Epithelial cell of esophagus (primary cell): Measurements from ENCODE around the gene KICS2.
"Not testable (repeated sequence)": the region's sequence is repeated elsewhere in the genome, so short reads cannot be mapped to it uniquely, and the experiment has no call there.

ENCODE experiments used
- DNase-seq: peaks from one replicate; pipeline ENCODE4 v3.0.0; 2010; ENCODE audit warnings: low read depth
- H3K4me3 ChIP-seq: 2 replicates; pipeline ENCODE4 v1.5.1; 2011; ENCODE audit warnings: mild to moderate bottlenecking, low read length, control low read depth
- TF ChIP-seq, protein P1 (sequence below): IDR thresholded peaks from 2 replicates; pipeline ENCODE4 v1.5.1; 2011; ENCODE audit warnings: low read depth, mild to moderate bottlenecking, low read length, control low read depth, inconsistent platforms; ENCODE audit not compliant: insufficient read depth; ENCODE audit errors: missing control alignments

The KICS2 gene

DNA sequence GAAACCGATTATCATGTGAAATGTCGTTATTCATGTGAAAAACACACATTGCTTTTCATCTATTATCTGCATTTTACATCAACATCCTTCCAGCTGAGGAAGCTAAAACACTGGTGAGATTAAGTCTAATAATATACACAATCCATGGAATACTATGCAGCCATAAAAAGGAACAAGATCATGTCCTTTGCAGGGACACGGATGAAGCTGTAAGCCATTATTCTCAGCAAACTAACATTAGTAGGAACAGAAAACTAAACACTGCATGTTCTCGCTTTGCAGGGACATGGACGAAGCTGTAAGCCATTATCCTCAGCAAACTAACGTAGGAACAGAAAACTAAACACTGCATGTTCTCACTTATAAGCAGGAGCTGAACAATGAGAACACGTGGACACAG lies 18.3 kb downstream of the KICS2 start:
- TF ChIP-seq, protein P1, sequence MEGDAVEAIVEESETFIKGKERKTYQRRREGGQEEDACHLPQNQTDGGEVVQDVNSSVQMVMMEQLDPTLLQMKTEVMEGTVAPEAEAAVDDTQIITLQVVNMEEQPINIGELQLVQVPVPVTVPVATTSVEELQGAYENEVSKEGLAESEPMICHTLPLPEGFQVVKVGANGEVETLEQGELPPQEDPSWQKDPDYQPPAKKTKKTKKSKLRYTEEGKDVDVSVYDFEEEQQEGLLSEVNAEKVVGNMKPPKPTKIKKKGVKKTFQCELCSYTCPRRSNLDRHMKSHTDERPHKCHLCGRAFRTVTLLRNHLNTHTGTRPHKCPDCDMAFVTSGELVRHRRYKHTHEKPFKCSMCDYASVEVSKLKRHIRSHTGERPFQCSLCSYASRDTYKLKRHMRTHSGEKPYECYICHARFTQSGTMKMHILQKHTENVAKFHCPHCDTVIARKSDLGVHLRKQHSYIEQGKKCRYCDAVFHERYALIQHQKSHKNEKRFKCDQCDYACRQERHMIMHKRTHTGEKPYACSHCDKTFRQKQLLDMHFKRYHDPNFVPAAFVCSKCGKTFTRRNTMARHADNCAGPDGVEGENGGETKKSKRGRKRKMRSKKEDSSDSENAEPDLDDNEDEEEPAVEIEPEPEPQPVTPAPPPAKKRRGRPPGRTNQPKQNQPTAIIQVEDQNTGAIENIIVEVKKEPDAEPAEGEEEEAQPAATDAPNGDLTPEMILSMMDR: no peak
- no peak for DNase-seq
- no peak overlapping the region for H3K4me3 ChIP-seq

DNA sequence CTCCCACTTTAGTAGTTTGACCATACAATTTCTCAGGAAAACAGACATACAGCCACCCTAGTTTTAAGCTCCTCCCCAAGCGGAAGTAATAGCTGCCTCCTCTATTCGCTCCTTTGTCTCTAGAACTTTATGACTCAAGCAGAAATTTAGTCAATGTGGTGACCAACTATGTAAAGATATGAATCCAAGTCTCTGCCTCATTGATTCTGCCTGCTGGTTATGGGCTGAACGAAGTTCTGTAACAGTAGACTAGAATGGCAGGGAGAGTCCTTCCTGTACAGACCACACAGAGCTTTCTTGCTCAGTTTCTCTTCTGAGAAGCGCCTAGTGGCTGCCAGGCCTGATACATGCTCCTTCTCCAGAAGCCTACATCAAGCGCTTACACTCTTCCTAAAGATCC lies 19.1 kb downstream of the KICS2 start:
- TF ChIP-seq, protein P1: no peak
- H3K4me3 ChIP-seq: no peak overlapping the region
- DNase-seq: no peak

DNA sequence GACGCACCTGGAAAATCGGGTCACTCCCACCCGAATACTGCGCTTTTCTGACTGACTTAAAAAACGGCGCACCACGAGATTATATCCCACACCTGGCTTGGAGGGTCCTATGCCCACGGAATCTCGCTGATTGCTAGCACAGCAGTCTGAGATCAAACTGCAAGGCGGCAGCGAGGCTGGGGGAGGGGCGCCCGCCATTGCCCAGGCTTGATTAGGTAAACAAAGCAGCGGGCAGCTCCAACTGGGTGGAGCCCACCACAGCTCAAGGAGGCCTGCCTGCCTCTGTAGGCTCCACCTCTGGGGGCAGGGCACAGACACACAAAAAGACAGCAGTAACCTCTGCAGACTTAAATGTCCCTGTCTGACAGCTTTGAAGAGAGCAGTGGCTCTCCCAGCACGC lies 26.3 kb downstream of the KICS2 start:
- not testable (repeated sequence) for DNase-seq, H3K4me3 ChIP-seq

DNA sequence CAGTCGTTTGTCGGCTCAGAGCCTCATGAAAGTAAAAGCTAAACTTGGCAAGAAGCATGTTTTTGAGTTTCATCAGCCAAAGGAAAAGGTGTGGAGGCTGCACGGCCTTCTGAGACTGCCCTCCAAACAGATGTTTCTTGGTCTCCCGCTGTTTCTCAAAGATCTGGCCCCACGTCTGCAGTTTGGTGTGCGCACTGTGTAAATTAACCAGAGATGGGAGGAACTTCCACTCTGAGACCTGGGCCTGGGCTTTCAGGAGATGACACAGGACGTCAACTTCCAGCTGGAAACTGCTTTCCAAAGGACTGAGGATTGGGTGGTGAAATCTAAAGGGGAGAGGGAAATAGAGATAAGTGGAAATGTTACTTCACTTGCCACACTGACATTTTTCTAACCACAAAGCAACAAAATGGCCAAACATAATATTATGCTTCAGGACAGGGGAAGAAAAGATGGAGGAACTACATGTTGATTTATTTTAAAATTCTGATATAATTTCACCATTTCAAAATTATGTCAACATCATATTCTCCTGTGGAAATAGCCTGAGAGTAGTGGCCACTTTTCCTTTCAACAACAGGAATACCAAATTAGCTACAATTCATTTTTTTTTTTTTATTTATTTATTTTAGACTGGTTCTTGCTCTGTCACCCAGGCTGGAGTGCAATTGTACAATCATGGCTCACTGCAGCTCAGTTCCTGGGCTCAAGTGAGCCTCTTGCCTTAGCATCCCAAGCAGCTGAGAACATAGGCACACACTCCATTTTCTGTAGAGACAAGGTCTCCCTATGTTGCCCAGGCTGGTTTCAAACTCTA lies 27.6 kb downstream of the KICS2 start:
- no peak overlapping the region for H3K4me3 ChIP-seq
- TF ChIP-seq, protein P1: no peak
- DNase-seq: no peak

DNA sequence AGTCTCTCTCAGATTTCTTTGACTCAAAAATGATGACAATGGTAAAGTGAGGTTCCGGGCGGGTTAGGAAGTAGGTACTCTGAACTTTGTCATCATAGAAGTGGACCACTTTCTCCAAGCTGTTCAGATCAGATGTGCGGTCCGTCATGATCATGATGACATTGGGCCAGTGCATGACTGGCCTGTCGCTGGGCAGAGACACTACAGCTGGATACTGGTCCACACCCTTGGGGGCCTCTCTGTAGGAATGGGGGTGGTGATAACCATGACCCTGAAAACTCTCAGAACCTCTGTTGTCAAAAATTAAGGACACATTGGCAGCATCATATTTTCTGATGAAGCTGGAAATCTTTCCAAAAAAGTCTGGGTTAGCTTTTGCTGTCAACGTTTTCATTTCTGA lies 28.2 kb downstream of the KICS2 start:
- no peak overlapping the region for H3K4me3 ChIP-seq
- no peak for DNase-seq
- TF ChIP-seq, protein P1: no peak

DNA sequence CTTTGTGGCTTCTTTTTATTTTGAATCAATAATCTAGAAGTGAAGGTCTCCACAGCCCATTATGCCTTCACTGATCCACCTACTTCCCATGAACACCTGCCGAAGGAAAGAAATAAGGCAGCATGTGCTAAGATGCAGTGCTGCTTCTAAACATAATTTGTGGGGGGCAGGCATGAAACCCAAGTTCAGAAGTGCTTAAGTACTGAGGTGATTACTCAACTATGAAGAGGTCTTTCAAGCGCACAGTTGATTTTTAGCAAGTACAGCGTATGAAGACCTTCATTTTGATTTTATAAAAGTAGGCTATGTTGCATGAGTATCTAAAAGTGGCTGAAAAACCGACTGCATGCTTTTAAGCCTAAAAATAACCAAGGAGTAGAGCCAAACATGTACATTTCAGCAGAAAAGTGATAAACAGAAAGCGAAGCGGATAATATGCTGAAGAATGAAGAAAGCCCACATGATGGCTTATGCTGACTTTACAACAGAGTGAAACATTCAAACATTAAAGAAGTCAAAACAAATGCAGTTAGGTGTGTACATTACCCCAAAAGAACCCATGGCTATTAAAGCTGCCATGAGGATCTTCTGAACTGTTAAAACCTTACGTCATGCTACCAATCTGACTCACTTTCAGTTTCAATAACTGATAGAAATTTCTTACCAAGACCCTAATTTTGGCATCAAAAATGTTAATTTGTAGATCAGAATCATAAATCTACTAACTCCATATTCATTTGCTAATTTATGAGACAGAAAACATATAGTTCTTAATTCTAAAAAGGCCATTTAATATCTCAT lies 29.3 kb downstream of the KICS2 start:
- H3K4me3 ChIP-seq: no peak overlapping the region
- DNase-seq: no peak
- TF ChIP-seq, protein P1: no peak

DNA sequence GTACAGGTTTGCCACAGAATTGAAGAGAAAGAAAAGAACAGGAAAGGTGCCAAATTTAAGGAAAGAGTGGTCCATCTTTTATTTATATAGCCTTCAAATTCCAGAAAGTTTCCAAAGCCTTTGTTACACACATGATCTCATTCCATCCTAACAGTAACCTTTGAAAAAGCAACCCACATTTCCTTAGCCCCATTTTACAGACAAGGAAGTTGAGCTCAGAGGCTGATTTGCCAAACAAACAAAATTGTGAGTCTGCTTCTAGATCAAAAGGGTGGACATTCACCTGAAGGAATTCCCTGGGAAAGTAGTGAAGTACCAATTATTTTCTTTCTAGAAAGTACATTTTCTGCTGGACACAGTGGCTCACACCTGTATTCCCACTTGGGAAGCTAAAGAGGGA lies 32.0 kb downstream of the KICS2 start:
- TF ChIP-seq, protein P1: no peak
- DNase-seq: no peak
- no peak overlapping the region for H3K4me3 ChIP-seq
